H1 (cell line): Measurements from ENCODE around the gene PCSK4. TPM values are rescaled to one million over a fixed set of nuclear protein-coding genes. Genes with fewer than 3 reads are reported as not detected.
A peak's percentile ranks its signal among the peaks of the same experiment; 100 is the strongest.

ENCODE experiments used
- CTCF ChIA-PET: fragments of 300-600 bp; sonication (Branson Sonifier 250); formaldehyde crosslinking; loops from one replicate; lab custom pipeline; 2021; ENCODE audit not compliant: partially characterized antibody; lab: Charles Lee
- POLR2A ChIA-PET: fragments of 300-600 bp; sonication (Branson Sonifier 250); formaldehyde crosslinking; loops from one replicate; lab custom pipeline; 2021; ENCODE audit warnings: inconsistent platforms; ENCODE audit not compliant: partially characterized antibody; lab: Charles Lee
- DNase-seq, 2 experiments: peaks; one replicate each; pipeline versions ENCODE4 v3.0.0 to v3.0.0-alpha.2; 2010 to 2022; ENCODE audit warnings: low spot score in 2 of 2, low read depth in 1 of 2, mixed read lengths in 1 of 2
- FAIRE-seq: peaks from 2 replicates; lab custom pipeline; 2011; peaks lifted over from hg19 to GRCh38; lab: Jason Lieb, UNC
- H2AFZ ChIP-seq: 2 replicates; pipeline ENCODE4 v1.8.1; 2012; ENCODE audit warnings: low read length, inconsistent platforms
- H2AK5ac ChIP-seq: 2 replicates; pipeline ENCODE4 v1.6.1; 2013; ENCODE audit warnings: low read depth, low read length
- H2BK120ac ChIP-seq: replicated peaks from 2 replicates; pipeline ENCODE3; 2013; ENCODE audit warnings: low read depth, low read length, inconsistent platforms
- H2BK12ac ChIP-seq: 2 replicates; pipeline ENCODE4 v1.6.1; 2013; ENCODE audit warnings: low read depth, low read length
- H2BK15ac ChIP-seq: 2 replicates; pipeline ENCODE4 v1.6.1; 2013; ENCODE audit warnings: low read length
- H2BK20ac ChIP-seq: 2 replicates; pipeline ENCODE4 v1.6.1; 2013; ENCODE audit warnings: low read length
- H2BK5ac ChIP-seq: 2 replicates; pipeline ENCODE4 v1.6.1; 2013; ENCODE audit warnings: low read depth, low read length
- H3K14ac ChIP-seq: 2 replicates; pipeline ENCODE4 v1.6.1; 2013; ENCODE audit warnings: inconsistent platforms; ENCODE audit not compliant: insufficient read length
- H3K18ac ChIP-seq: 2 replicates; pipeline ENCODE4 v1.6.1; 2013; ENCODE audit warnings: low read length; ENCODE audit errors: extremely low read depth
- H3K23ac ChIP-seq: 2 replicates; pipeline ENCODE4 v1.6.1; 2013; ENCODE audit warnings: inconsistent platforms; ENCODE audit not compliant: insufficient read length
- H3K23me2 ChIP-seq: 2 replicates; pipeline ENCODE4 v1.6.1; 2013; ENCODE audit warnings: low read depth, low read length
- H3K27ac ChIP-seq: 2 replicates; pipeline ENCODE4 v1.6.1; 2011; ENCODE audit warnings: low read depth, low read length, inconsistent platforms
- H3K27me3 ChIP-seq, 4 experiments: replicated peaks in 1 of 4; 1 replicate in 1 of 4; 2 replicates in 3 of 4; pipeline versions ENCODE4 v1.6.1 to v1.8.1; 2011 to 2013; ENCODE audit warnings: low read length in 3 of 4, mild to moderate bottlenecking in 3 of 4, inconsistent platforms in 2 of 4, mixed read lengths in 2 of 4, moderate library complexity in 1 of 4; ENCODE audit not compliant: control insufficient read depth in 3 of 4, insufficient read depth in 3 of 4; ENCODE audit errors: extremely low read depth in 1 of 4
- H3K36me3 ChIP-seq, 4 experiments: 2 replicates each; pipeline versions ENCODE4 v1.6.1 to v1.8.1; 2011 to 2013; ENCODE audit warnings: mild to moderate bottlenecking in 4 of 4, low read length in 3 of 4, moderate library complexity in 2 of 4, control low read depth in 1 of 4, inconsistent platforms in 1 of 4; ENCODE audit not compliant: insufficient read depth in 4 of 4, control insufficient read depth in 2 of 4
- H3K4ac ChIP-seq: replicated peaks from 2 replicates; pipeline ENCODE3; 2013; ENCODE audit warnings: low read length, low read depth, mixed read lengths, inconsistent platforms; ENCODE audit not compliant: insufficient read length
- H3K4me1 ChIP-seq, 4 experiments: replicated peaks in 1 of 4; 1 replicate in 1 of 4; 2 replicates in 3 of 4; pipeline versions ENCODE4 v1.6.1 to v1.8.1; 2011 to 2013; ENCODE audit warnings: low read length in 3 of 4, inconsistent platforms in 2 of 4, mixed read lengths in 1 of 4; ENCODE audit not compliant: insufficient read depth in 4 of 4, control insufficient read depth in 3 of 4
- H3K4me2 ChIP-seq, 2 experiments: 2 replicates each; pipeline versions ENCODE4 v1.6.1 to v1.8.1; 2011 to 2013; ENCODE audit warnings: low read depth in 2 of 2, low read length in 2 of 2, control low read depth in 1 of 2, inconsistent platforms in 1 of 2, mild to moderate bottlenecking in 1 of 2; ENCODE audit not compliant: insufficient read depth in 1 of 2
- H3K4me3 ChIP-seq, 4 experiments: fragments of 200-600, 300-600 bp in 1 of 4; sonication (generic), shearing (Covaris generic), sonication (Bioruptor Twin) in 1 of 4; 2 replicates each; pipeline versions ENCODE4 v1.5.1 to v1.8.1; 2011 to 2016; ENCODE audit warnings: low read length in 4 of 4, low read depth in 3 of 4, control low read depth in 2 of 4, inconsistent platforms in 2 of 4, mild to moderate bottlenecking in 2 of 4, mixed read lengths in 1 of 4, moderate library complexity in 1 of 4; ENCODE audit not compliant: insufficient read depth in 2 of 4; ENCODE audit errors: extremely low read depth in 1 of 4
- H3K56ac ChIP-seq: replicated peaks from 2 replicates; pipeline ENCODE3; 2013; ENCODE audit warnings: low read depth, mild to moderate bottlenecking, mixed read lengths, low read length, inconsistent platforms; ENCODE audit not compliant: insufficient read length
- H3K79me1 ChIP-seq: 2 replicates; pipeline ENCODE4 v1.6.1; 2013; ENCODE audit warnings: low read depth, low read length, control low read depth
- H3K79me2 ChIP-seq, 2 experiments: 2 replicates each; pipeline versions ENCODE4 v1.6.1 to v1.8.1; 2012 to 2013; ENCODE audit warnings: low read length in 2 of 2, mild to moderate bottlenecking in 2 of 2, inconsistent platforms in 1 of 2; ENCODE audit not compliant: insufficient read depth in 2 of 2, control insufficient read depth in 1 of 2
- H3K9ac ChIP-seq, 4 experiments: replicated peaks in 1 of 4; 1 replicate in 1 of 4; 2 replicates in 3 of 4; pipeline versions ENCODE4 v1.6.1 to v1.8.1; 2011 to 2013; ENCODE audit warnings: low read depth in 3 of 4, low read length in 3 of 4, control low read depth in 2 of 4, mild to moderate bottlenecking in 2 of 4, moderate library complexity in 2 of 4, inconsistent platforms in 1 of 4; ENCODE audit errors: extremely low read depth in 1 of 4
- H3K9me3 ChIP-seq, 2 experiments: 2 replicates each; pipeline versions ENCODE4 v1.6.1 to v1.8.1; 2012 to 2013; ENCODE audit warnings: mild to moderate bottlenecking in 2 of 2, moderate library complexity in 2 of 2, control low read depth in 1 of 2, inconsistent platforms in 1 of 2, low read depth in 1 of 2, low read length in 1 of 2, mixed read lengths in 1 of 2; ENCODE audit not compliant: insufficient read depth in 2 of 2
- H4K20me1 ChIP-seq, 2 experiments: replicated peaks in 1 of 2; 2 replicates each; pipeline versions ENCODE3 to v1.8.1; 2011 to 2013; ENCODE audit warnings: inconsistent platforms in 2 of 2, low read length in 2 of 2, mild to moderate bottlenecking in 1 of 2; ENCODE audit not compliant: insufficient read depth in 2 of 2, control insufficient read depth in 1 of 2
- H4K5ac ChIP-seq: 2 replicates; pipeline ENCODE4 v1.6.1; 2013; ENCODE audit warnings: low read length, low read depth, mixed read lengths, inconsistent platforms; ENCODE audit not compliant: insufficient read length
- H4K8ac ChIP-seq: 2 replicates; pipeline ENCODE4 v1.8.0; 2013; ENCODE audit warnings: mild to moderate bottlenecking, moderate library complexity, low read length, inconsistent platforms; ENCODE audit not compliant: insufficient read depth; ENCODE audit errors: extremely low read depth
- H4K91ac ChIP-seq: replicated peaks from 2 replicates; pipeline ENCODE3; 2013; ENCODE audit warnings: low read length, mixed read lengths, inconsistent platforms; ENCODE audit not compliant: insufficient read length
- CHD1 ChIP-seq: IDR thresholded peaks from 2 replicates; pipeline ENCODE4 v1.6.1; 2012; ENCODE audit warnings: low read depth, low read length, improper control_type of control experiment
- POLR2AphosphoS5 ChIP-seq: IDR thresholded peaks from 2 replicates; pipeline ENCODE4 v1.6.1; 2011; ENCODE audit warnings: low read depth, low read length
- WGBS, 2 experiments: shearing (Covaris generic) in 1 of 2; methylation state at CpG; one replicate each; pipeline versions ENCODE4 v1.1.6 to v1.1.7; 2013 to 2015; ENCODE audit warnings: low lambda C conversion rate in 2 of 2, mixed read lengths in 2 of 2, inconsistent platforms in 1 of 2, low coverage in 1 of 2, missing lambda C conversion rate in 1 of 2; ENCODE audit not compliant: insufficient replicate concordance in 2 of 2, insufficient coverage in 1 of 2, insufficient read length in 1 of 2; ENCODE audit errors: extremely low coverage in 1 of 2, missing lambda C conversion rate in 1 of 2; 5-methylcytosine and 5-hydroxymethylcytosine counted together
- polyA plus RNA-seq, 7 experiments: library from polyadenylated mRNA; depleted of rRNA in 3 of 7; stranded (reverse) in 5 of 7; unstranded in 2 of 7; fragments of >200 nt in 5 of 7; fragments of 200-250 nt in 2 of 7; gene quantifications; 1 replicate in 5 of 7; 2 replicates in 1 of 7; 4 replicates in 1 of 7; pipeline versions ENCODE4 v1.2.1 to v1.2.3, GENCODE V29; 2011 to 2013; ENCODE audit warnings: missing spikeins in 2 of 7, mixed read lengths in 2 of 7
- total RNA-seq: library from RNA; stranded (reverse); fragmentation: NEBNext Ultra II Directional; extraction: Animal tissue kit (Norgen Biotek cat#: 25700); gene quantifications from 2 replicates; pipeline ENCODE4 v1.2.1, GENCODE V29; 2021

The PCSK4 gene
- total and polyA plus RNA-seq, 2 of the 8 experiments (the other 6 are each of a cell fraction or from before 2014, with no cell fraction given), result 9.8 to 10.7 TPM

- 91% methylated on average over 9 of the region's 9 CpGs; no CpG with 5 or more reads in 1 of the 2 experiments for WGBS, 2 experiments
- no peak overlapping the region for H2AK5ac ChIP-seq
- H3K4me3 ChIP-seq, result no peak overlapping the region
- H4K8ac ChIP-seq, result no peak overlapping the region
- no peak overlapping the region for H2AFZ ChIP-seq
- peaks cover 26 to 37% (median 29%) of the 10 kb centered on the region in 4 experiments for H3K36me3 ChIP-seq
- peaks cover 19 to 23% of the 10 kb centered on the region in 2 experiments for H4K20me1 ChIP-seq
- CTCF ChIA-PET, result interaction anchor here (0.9 to 5.6 kb wide), 3 partner anchors 14 to 160 kb away, joined by 3 to 54 read pairs (median 3); no protein-coding TSS in a partner anchor
- peaks cover 3% of the 10 kb centered on the region; the same call in 1 of the 2 replicates for H3K23me2 ChIP-seq
- H4K91ac ChIP-seq, result no peak overlapping the region
- no peak for TF ChIP-seq CHD1
- TF ChIP-seq POLR2AphosphoS5, result peak; percentile 48; the same call in 1 of the 2 replicates
- no peak overlapping the region for H3K27ac ChIP-seq
- no peak overlapping the region; the same call in 1 of the 2 replicates for H3K18ac ChIP-seq
- peaks cover 0 to 3% (median 3%) of the 10 kb centered on the region in 4 experiments; a peak in 3 of 7 replicates for H3K27me3 ChIP-seq
- H3K56ac ChIP-seq, result no peak overlapping the region
- H2BK120ac ChIP-seq, result no peak overlapping the region
- no peak overlapping the region for H2BK15ac ChIP-seq
- 0 out of 2 replicates have a peak overlapping the region, but pooled peaks have one; percentile 9 for H2BK5ac ChIP-seq
- H3K9ac ChIP-seq, result no peak overlapping the region
- no peak overlapping the region for H4K5ac ChIP-seq
- FAIRE-seq (no peak), DNase-seq (no peak)
- POLR2A ChIA-PET, result interaction anchor here (0.6 to 7.6 kb wide), 17 partner anchors 12 to 254 kb away, joined by 3 to 109 read pairs (median 4); partner anchors contain the start of gene APC2
- H3K4me1 ChIP-seq, result peaks cover 0 to 11% (median 4%) of the 10 kb centered on the region in 4 experiments; a peak in 5 of 7 replicates
- H3K4me2 ChIP-seq, result no peak overlapping the region
- H3K79me2 ChIP-seq, result peaks cover 2 to 24% of the 10 kb centered on the region in 2 experiments; a peak in 3 of 4 replicates
- H3K9me3 ChIP-seq, result no peaks in the 10 kb centered on the region
- no peak overlapping the region for H3K23ac ChIP-seq
- no peak overlapping the region for H2BK12ac ChIP-seq
- H3K14ac ChIP-seq, result no peak overlapping the region
- no peak overlapping the region for H2BK20ac ChIP-seq
- H3K79me1 ChIP-seq, result peaks cover 4% of the 10 kb centered on the region
- no peak overlapping the region for H3K4ac ChIP-seq
Measured at GRCh38 chr19:1441022-1441426, 49.1 kb downstream of the PCSK4 start.
